MCF 10A (cell line): ENCODE results near the gene SMYD3. TPM values are rescaled to one million over a fixed set of nuclear protein-coding genes. Genes with fewer than 3 reads are reported as not detected.
"Not testable (repeated sequence)": the region's sequence is repeated elsewhere in the genome, so short reads cannot be mapped to it uniquely, and the experiment has no call there.

Experiments
- BruUV-seq: library from RNA; stranded (reverse); fragments of 400-500 nt; replicated peaks from 2 replicates; lab custom pipeline; 2021; lab: Mats Ljungman, UMichigan
- CTCF ChIA-PET: fragments of 300-600 bp; sonication (Branson Sonifier 250); formaldehyde crosslinking; extraction: SDS; loops from one replicate; lab custom pipeline; 2021; ENCODE audit warnings: antibody characterized with exemption, inconsistent platforms; lab: Yijun Ruan, JAX
- POLR2A ChIA-PET: fragments of 300-600, 350-650 bp; sonication (Branson Sonifier 250); formaldehyde crosslinking; extraction: SDS; loops from one replicate; lab custom pipeline; 2020; ENCODE audit warnings: antibody characterized with exemption, inconsistent platforms; lab: Yijun Ruan, JAX
- DNase-seq: peaks from one replicate; pipeline ENCODE4 v3.0.0-alpha.2; 2018; ENCODE audit not compliant: unreplicated experiment
- H3K27ac Mint-ChIP-seq: one replicate; pipeline ENCODE4 v1.8.0; 2022; ENCODE audit warnings: mild to moderate bottlenecking, low read depth, mixed read lengths; ENCODE audit not compliant: unreplicated experiment
- H3K27me3 Mint-ChIP-seq: one replicate; pipeline ENCODE4 v1.8.0; 2022; ENCODE audit warnings: mixed read lengths; ENCODE audit not compliant: insufficient read depth, unreplicated experiment
- H3K36me3 Mint-ChIP-seq: one replicate; pipeline ENCODE4 v1.8.0; 2022; ENCODE audit warnings: mild to moderate bottlenecking, moderate library complexity, mixed read lengths; ENCODE audit not compliant: insufficient read depth, unreplicated experiment
- H3K4me1 Mint-ChIP-seq: one replicate; pipeline ENCODE4 v1.8.0; 2022; ENCODE audit warnings: mixed read lengths; ENCODE audit not compliant: insufficient read depth, unreplicated experiment
- H3K4me3 Mint-ChIP-seq: one replicate; pipeline ENCODE4 v1.8.0; 2022; ENCODE audit warnings: mild to moderate bottlenecking, moderate library complexity, mixed read lengths; ENCODE audit not compliant: unreplicated experiment
- H3K9me3 Mint-ChIP-seq: one replicate; pipeline ENCODE4 v1.8.0; 2022; ENCODE audit warnings: mixed read lengths; ENCODE audit not compliant: unreplicated experiment
- CTCF ChIP-seq: fragments of 200-600 bp; IDR thresholded peaks from one replicate; pipeline ENCODE4 v1.8.0; 2022; ENCODE audit warnings: antibody characterized with exemption, mild to moderate bottlenecking; ENCODE audit not compliant: unreplicated experiment
- intact Hi-C: fragments of 100-400 bp; cut with micrococcal nuclease; formaldehyde crosslinking; loops from 2 replicates; pipeline ENCODE4 v1.14.1; 2022
- total RNA-seq: library from RNA; stranded (reverse); gene quantifications from 2 replicates; pipeline ENCODE4 v1.2.3, GENCODE V29; 2022

Gene SMYD3
- total RNA-seq, 1 experiment from 2014 or later = 26.9 TPM

DNA sequence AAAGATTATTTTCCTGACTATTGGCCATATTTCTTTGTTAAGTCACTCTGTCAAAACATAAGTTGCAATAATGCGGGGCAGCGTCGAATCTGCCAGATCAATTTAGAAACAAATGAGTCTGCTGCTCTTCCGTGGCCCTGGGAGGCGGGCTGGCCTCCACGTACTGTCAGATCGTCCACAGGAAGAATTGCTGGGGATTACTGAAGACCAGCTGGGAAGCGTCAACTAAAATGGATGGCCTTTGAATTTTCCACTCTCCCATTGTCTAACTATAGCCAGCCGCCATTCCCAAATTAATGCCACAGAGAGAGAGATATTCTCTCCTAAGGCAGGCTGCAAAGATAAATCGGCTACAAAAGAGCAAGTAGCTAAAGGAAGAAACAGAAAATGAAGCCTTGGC, 560.2 kb downstream of the SMYD3 start:
- Mint-ChIP-seq H3K4me3 (no peak overlapping the region), H3K4me1 (no peaks in the 10 kb centered on the region), H3K9me3 (no peaks in the 10 kb centered on the region), H3K36me3 (no peaks in the 10 kb centered on the region), H3K27me3 (no peaks in the 10 kb centered on the region), H3K27ac (no peak overlapping the region)
- ChIA-PET CTCF (no interaction called here), POLR2A (no interaction called here)
- no TSS peak for BruUV-seq
- intact Hi-C loops = no loop called here
- no peak for TF ChIP-seq CTCF
- DNase-seq = no peak

DNA sequence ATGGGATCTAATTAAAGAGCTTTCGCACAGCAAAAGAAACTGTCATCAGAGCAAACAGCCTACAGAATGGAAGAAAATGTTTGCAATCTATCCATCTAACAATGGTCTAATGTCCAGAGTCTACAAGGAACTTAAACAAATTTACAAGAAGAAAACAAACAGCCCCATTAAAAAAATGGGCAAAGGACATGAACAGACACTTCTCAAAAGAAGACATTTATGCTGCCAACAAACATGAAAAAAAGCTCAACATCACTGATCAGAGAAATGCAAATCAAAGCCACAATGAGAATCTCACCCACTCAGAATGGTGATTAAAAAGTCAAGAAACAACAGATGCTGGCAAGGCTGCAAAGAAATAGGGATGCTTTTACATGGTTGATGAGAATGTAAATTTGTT, 561.9 kb downstream of the SMYD3 start:
- intact Hi-C loops, DNase-seq, H3K4me1 Mint-ChIP-seq, H3K27me3 Mint-ChIP-seq, H3K36me3 Mint-ChIP-seq, BruUV-seq, H3K27ac Mint-ChIP-seq, H3K4me3 Mint-ChIP-seq, H3K9me3 Mint-ChIP-seq: not testable (repeated sequence)
- ChIA-PET POLR2A (interaction anchor here (1.3 kb wide), 1 partner anchor 13 kb away, joined by 3 read pairs; no protein-coding TSS in a partner anchor), CTCF (interaction anchor here (0.6 to 1.5 kb wide), 2 partner anchors 15 to 433 kb away, joined by 3 to 4 read pairs; no protein-coding TSS in a partner anchor)

GRCh38 chr1:245942856-245943255, 564.2 kb downstream of the SMYD3 start:
- no peaks in the 10 kb centered on the region for H3K36me3 Mint-ChIP-seq
- BruUV-seq = no TSS peak
- TF ChIP-seq CTCF = no peak
- ChIA-PET CTCF (interaction anchor here (0.5 to 1.3 kb wide), 4 partner anchors 9 to 1208 kb away, joined by 3 to 6 read pairs (median 4); no protein-coding TSS in a partner anchor), POLR2A (interaction anchor here (1.0 to 1.6 kb wide), 3 partner anchors 10 to 19 kb away, joined by 3 read pairs; no protein-coding TSS in a partner anchor)
- no peaks in the 10 kb centered on the region for H3K4me1 Mint-ChIP-seq
- no peaks in the 10 kb centered on the region for H3K9me3 Mint-ChIP-seq
- no peak overlapping the region for H3K27ac Mint-ChIP-seq
- H3K4me3 Mint-ChIP-seq = no peak overlapping the region
- no peaks in the 10 kb centered on the region for H3K27me3 Mint-ChIP-seq
- no peak for DNase-seq
- intact Hi-C loops = no loop called here

DNA sequence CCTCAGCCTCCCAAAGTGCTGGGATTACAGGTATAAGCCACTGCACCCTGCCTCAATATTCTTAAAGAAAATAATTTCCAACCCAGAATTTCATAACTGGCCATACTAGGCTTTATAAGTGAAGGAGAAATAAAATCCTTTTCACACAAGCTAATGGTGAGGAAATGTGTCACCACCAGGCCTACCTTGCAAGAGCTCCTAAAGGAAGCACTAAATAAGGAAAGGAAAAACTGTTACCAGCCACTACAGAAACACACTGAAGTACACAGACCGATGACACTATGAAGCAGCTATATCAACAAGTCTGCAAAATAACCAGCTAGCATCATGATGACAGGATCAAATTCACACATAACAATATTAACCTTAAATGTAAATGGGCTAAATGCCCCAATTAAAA, 565.3 kb downstream of the SMYD3 start:
- H3K9me3 Mint-ChIP-seq, H3K4me1 Mint-ChIP-seq, H3K36me3 Mint-ChIP-seq, H3K27ac Mint-ChIP-seq, BruUV-seq, DNase-seq, H3K27me3 Mint-ChIP-seq, H3K4me3 Mint-ChIP-seq, intact Hi-C loops: not testable (repeated sequence)
- ChIA-PET CTCF (interaction anchor here (0.7 to 1.3 kb wide), 2 partner anchors 10 to 791 kb away, joined by 3 to 6 read pairs; no protein-coding TSS in a partner anchor), POLR2A (interaction anchor here (1.6 kb wide), 1 partner anchor 16 kb away, joined by 3 read pairs; no protein-coding TSS in a partner anchor)

GRCh38 chr1:245939756-245940345, 567.2 kb downstream of the SMYD3 start:
- no peaks in the 10 kb centered on the region for H3K36me3 Mint-ChIP-seq
- no peak overlapping the region for H3K27ac Mint-ChIP-seq
- no peaks in the 10 kb centered on the region for H3K4me1 Mint-ChIP-seq
- no peak for TF ChIP-seq CTCF
- intact Hi-C loops = no loop called here
- DNase-seq = no peak
- H3K9me3 Mint-ChIP-seq = no peaks in the 10 kb centered on the region
- CTCF ChIA-PET = interaction anchor here (0.7 kb wide), 2 partner anchors 38 to 90 kb away, joined by 3 to 5 read pairs; no protein-coding TSS in a partner anchor
- no peak overlapping the region for H3K4me3 Mint-ChIP-seq
- POLR2A ChIA-PET = no interaction called here
- BruUV-seq = no TSS peak
- no peaks in the 10 kb centered on the region for H3K27me3 Mint-ChIP-seq
